ENCODE data around the gene DFFA. TPM values are rescaled to one million over a fixed set of nuclear protein-coding genes. Genes with fewer than 3 reads are reported as not detected.

Gene DFFA
- 80.2 and 80.4 TPM in 2 replicates for total RNA-seq (2022)
- Bru-seq, nascent RNA = percentile 84 among the genes with signal in this experiment
- percentile 93 among the genes with signal in this experiment for BruChase-seq, experiment 1, labeled RNA remaining after a 2-hour chase
- BruChase-seq, experiment 2, labeled RNA remaining after a 6-hour chase = percentile 97 among the genes with signal in this experiment
- long read RNA-seq, full-length matches to known transcripts = 125 of 142 reads
- long read RNA-seq, partial matches to known transcripts = 7 of 142 reads
- long read RNA-seq, other reads (novel, unspliced or antisense) = 10 of 142 reads

GRCh38 chr1:10472220-10473144, at the start of gene DFFA:
TSS of gene DFFA (minus strand) at chr1:10472529. CDS start at chr1:10472458, 71 bp downstream.
- H3K9me3 Mint-ChIP-seq (ENCODE audit: unreplicated experiment) = no peaks in the 10 kb centered on the region
- H3K4me3 Mint-ChIP-seq (ENCODE audit: unreplicated experiment) = peak within 1 kb of the TSS; percentile 94
- H3K4me1 ChIP-seq = 0 out of 2 replicates have a peak, but pooled peaks cover 4% of the 10 kb centered on the region
- ChIA-PET POLR2A (interaction anchor here (0.5 to 0.7 kb wide), 10 partner anchors 13 to 627 kb away, joined by 3 to 10 read pairs (median 5); partner anchors contain the start of gene EXOSC10), CTCF (interaction anchor here (0.6 kb wide), 1 partner anchor 17 kb away, joined by 4 read pairs; no protein-coding TSS in a partner anchor)
- peak within 1 kb of the TSS; percentile 95 for H3K27ac Mint-ChIP-seq (ENCODE audit: unreplicated experiment)
- DNase-seq = peak; percentile 93 to 96
- intact Hi-C loops (cut with micrococcal nuclease; ENCODE audit: unreplicated experiment) = no loop called here
- TF ChIP-seq CTCF (IDR thresholded peaks at IDR 0.05; ENCODE audit: insufficient read depth in 1 of 2, low read depth in 1 of 2, low read length in 1 of 2, severe bottlenecking in 1 of 2, unreplicated experiment in 1 of 2) = no peak
- no peaks in the 10 kb centered on the region for H3K9me3 ChIP-seq
- peaks cover 14% of the 10 kb centered on the region for H3K4me1 Mint-ChIP-seq (ENCODE audit: low read depth, unreplicated experiment)
- BruUV-seq (replicated peaks) = no TSS peak
- no peaks in the 10 kb centered on the region for H3K27me3 ChIP-seq (replicated peaks; ENCODE audit: control insufficient read depth, insufficient read depth, low read length)
- H3K36me3 ChIP-seq (ENCODE audit: control insufficient read depth, insufficient read depth, low read length) = no peaks in the 10 kb centered on the region
- H3K36me3 Mint-ChIP-seq (ENCODE audit: insufficient read depth, unreplicated experiment) = peaks cover 41% of the 10 kb centered on the region
- H3K4me3 ChIP-seq (ENCODE audit: low read depth, low read length) = peak within 1 kb of the TSS; percentile 58
- no peaks in the 10 kb centered on the region for H3K27me3 Mint-ChIP-seq (ENCODE audit: insufficient read depth, unreplicated experiment)

GRCh38 chr1:10521537-10522157, 49.3 kb upstream of the DFFA start:
- Mint-ChIP-seq H3K9me3 (ENCODE audit: unreplicated experiment) (no peaks in the 10 kb centered on the region), H3K27me3 (ENCODE audit: insufficient read depth, unreplicated experiment) (no peaks in the 10 kb centered on the region), H3K36me3 (ENCODE audit: insufficient read depth, unreplicated experiment) (peaks cover 7% of the 10 kb centered on the region), H3K27ac (ENCODE audit: unreplicated experiment) (no peak overlapping the region), H3K4me1 (ENCODE audit: low read depth, unreplicated experiment) (peaks cover 30% of the 10 kb centered on the region), H3K4me3 (ENCODE audit: unreplicated experiment) (no peak overlapping the region)
- Histone ChIP-seq H3K36me3 (ENCODE audit: control insufficient read depth, insufficient read depth, low read length) (no peaks in the 10 kb centered on the region), H3K27me3 (replicated peaks; ENCODE audit: control insufficient read depth, insufficient read depth, low read length) (no peaks in the 10 kb centered on the region), H3K4me3 (ENCODE audit: low read depth, low read length) (no peak overlapping the region), H3K9me3 (no peaks in the 10 kb centered on the region), H3K4me1 (peaks cover 11% of the 10 kb centered on the region; the same call in 1 of the 2 replicates)
- no peak for TF ChIP-seq CTCF (IDR thresholded peaks at IDR 0.05; ENCODE audit: insufficient read depth in 1 of 2, low read depth in 1 of 2, low read length in 1 of 2, severe bottlenecking in 1 of 2, unreplicated experiment in 1 of 2)
- no peak for DNase-seq
- no TSS peak for BruUV-seq (replicated peaks)
- POLR2A ChIA-PET = no interaction called here
- intact Hi-C loops (cut with micrococcal nuclease; ENCODE audit: unreplicated experiment) = no loop called here
- CTCF ChIA-PET = interaction anchor here (1.1 kb wide), 1 partner anchor 26 kb away, joined by 3 read pairs; no protein-coding TSS in a partner anchor

- POLR2A ChIA-PET = no interaction called here
- BruUV-seq (replicated peaks) = no TSS peak
- intact Hi-C loops (cut with micrococcal nuclease; ENCODE audit: unreplicated experiment) = no loop called here
Observed at GRCh38 chr1:10520952-10521351, 48.6 kb upstream of the DFFA start.

More at GRCh38 chr1:10520952-10521351, 48.6 kb upstream of the DFFA start:
- Mint-ChIP-seq H3K4me3 (ENCODE audit: unreplicated experiment) (no peak overlapping the region), H3K27me3 (ENCODE audit: insufficient read depth, unreplicated experiment) (no peaks in the 10 kb centered on the region), H3K36me3 (ENCODE audit: insufficient read depth, unreplicated experiment) (peaks cover 7% of the 10 kb centered on the region), H3K9me3 (ENCODE audit: unreplicated experiment) (no peaks in the 10 kb centered on the region), H3K4me1 (ENCODE audit: low read depth, unreplicated experiment) (peaks cover 31% of the 10 kb centered on the region), H3K27ac (ENCODE audit: unreplicated experiment) (no peak overlapping the region)
- DNase-seq = no peak
- CTCF ChIA-PET = interaction anchor here (0.6 kb wide), 1 partner anchor 346 kb away, joined by 7 read pairs; no protein-coding TSS in a partner anchor
- H3K4me1 ChIP-seq = peaks cover 14% of the 10 kb centered on the region; the same call in 1 of the 2 replicates
- H3K4me3 ChIP-seq (ENCODE audit: low read depth, low read length) = no peak overlapping the region
- H3K36me3 ChIP-seq (ENCODE audit: control insufficient read depth, insufficient read depth, low read length) = no peaks in the 10 kb centered on the region
- no peak for TF ChIP-seq CTCF (IDR thresholded peaks at IDR 0.05; ENCODE audit: insufficient read depth in 1 of 2, low read depth in 1 of 2, low read length in 1 of 2, severe bottlenecking in 1 of 2, unreplicated experiment in 1 of 2)
- H3K27me3 ChIP-seq (replicated peaks; ENCODE audit: control insufficient read depth, insufficient read depth, low read length) = no peaks in the 10 kb centered on the region
- H3K9me3 ChIP-seq = no peaks in the 10 kb centered on the region

Measured in Caco-2 (cell line).